IMR-90 (cell line): ENCODE data around the gene DCANP1. TPM values are rescaled to one million over a fixed set of nuclear protein-coding genes. Genes with fewer than 3 reads are reported as not detected.

Experiments
- ATAC-seq: fragments of 200-7000 bp; cut with Tn5 transposase; 2 replicates; pipeline ENCODE4 v1.9.1; 2020; ENCODE audit warnings: low read depth, mild to moderate bottlenecking, moderate library complexity
- BruUV-seq: library from RNA; stranded (reverse); fragments of 400-500 nt; replicated peaks from 2 replicates; lab custom pipeline; 2021; lab: Mats Ljungman, UMichigan
- CTCF ChIA-PET: fragments of 300-600 bp; formaldehyde crosslinking; extraction: SDS; loops from one replicate; lab custom pipeline; 2021; ENCODE audit warnings: antibody characterized with exemption; lab: Yijun Ruan, JAX
- POLR2A ChIA-PET: fragments of 300-600 bp; sonication (Branson Sonifier 250); formaldehyde crosslinking; loops from one replicate; lab custom pipeline; 2022; ENCODE audit warnings: antibody characterized with exemption; ENCODE audit not compliant: unreplicated experiment; lab: Charles Lee
- DNase-seq: peaks from one replicate; pipeline ENCODE4 v3.0.0; 2013
- H2AFZ ChIP-seq: replicated peaks from 2 replicates; pipeline ENCODE3; 2013; ENCODE audit warnings: low read length, mild to moderate bottlenecking; ENCODE audit not compliant: poor library complexity
- H2AK5ac ChIP-seq: 2 replicates; pipeline ENCODE4 v1.6.1; 2013; ENCODE audit warnings: low read depth, low read length, inconsistent platforms
- H2AK9ac ChIP-seq: replicated peaks from 2 replicates; pipeline ENCODE3; 2013; ENCODE audit warnings: mild to moderate bottlenecking, low read depth, low read length, moderate library complexity; ENCODE audit not compliant: poor library complexity
- H2BK120ac ChIP-seq: 2 replicates; pipeline ENCODE4 v1.6.1; 2013; ENCODE audit warnings: low read depth, low read length, inconsistent platforms
- H2BK15ac ChIP-seq: 3 replicates; pipeline ENCODE4 v1.6.1; 2013; ENCODE audit warnings: low read depth, low read length, inconsistent platforms
- H2BK20ac ChIP-seq: 2 replicates; pipeline ENCODE4 v1.6.1; 2013; ENCODE audit warnings: low read depth, mild to moderate bottlenecking, inconsistent platforms, low read length, moderate library complexity
- H2BK5ac ChIP-seq: 2 replicates; pipeline ENCODE4 v1.6.1; 2013; ENCODE audit warnings: mild to moderate bottlenecking, low read depth, low read length, inconsistent platforms; ENCODE audit not compliant: poor library complexity, severe bottlenecking
- H3K14ac ChIP-seq: replicated peaks from 2 replicates; pipeline ENCODE4 v1.6.1; 2013; ENCODE audit warnings: low read depth, low read length, inconsistent platforms
- H3K18ac ChIP-seq: 2 replicates; pipeline ENCODE4 v1.6.1; 2013; ENCODE audit warnings: low read depth, low read length, control low read depth
- H3K23ac ChIP-seq: 2 replicates; pipeline ENCODE4 v1.6.1; 2013; ENCODE audit warnings: low read depth, low read length, inconsistent platforms
- H3K27ac ChIP-seq: 2 replicates; pipeline ENCODE4 v1.5.1; 2013; ENCODE audit warnings: mild to moderate bottlenecking, control low read depth, low read length; ENCODE audit not compliant: insufficient read depth
- H3K27me3 ChIP-seq: 2 replicates; pipeline ENCODE4 v1.6.1; 2013; ENCODE audit warnings: low read length; ENCODE audit not compliant: control insufficient read depth, insufficient read depth
- H3K36me3 ChIP-seq: 2 replicates; pipeline ENCODE4 v1.6.1; 2013; ENCODE audit warnings: low read length, mixed read lengths; ENCODE audit not compliant: control insufficient read depth, insufficient read depth
- H3K4ac ChIP-seq: 2 replicates; pipeline ENCODE4 v1.6.1; 2013; ENCODE audit warnings: low read depth, low read length, inconsistent platforms
- H3K4me1 ChIP-seq: 2 replicates; pipeline ENCODE4 v1.6.1; 2013; ENCODE audit warnings: low read length, mixed read lengths; ENCODE audit not compliant: control insufficient read depth, insufficient read depth
- H3K4me2 ChIP-seq: 2 replicates; pipeline ENCODE4 v1.6.1; 2013; ENCODE audit warnings: low read depth, mild to moderate bottlenecking, control low read depth, low read length, moderate library complexity
- H3K4me3 ChIP-seq: 2 replicates; pipeline ENCODE4 v1.5.1; 2013; ENCODE audit warnings: low read depth, mild to moderate bottlenecking, control low read depth, low read length, moderate library complexity; ENCODE audit not compliant: insufficient read depth
- H3K56ac ChIP-seq: 2 replicates; pipeline ENCODE4 v1.6.1; 2013; ENCODE audit warnings: low read length, inconsistent platforms; ENCODE audit not compliant: insufficient read depth; ENCODE audit errors: extremely low read depth
- H3K79me1 ChIP-seq, 2 experiments: 2 replicates each; pipeline ENCODE4 v1.6.1; 2013; ENCODE audit warnings: low read length in 2 of 2, inconsistent platforms in 1 of 2, low read depth in 1 of 2
- H3K9ac ChIP-seq: 2 replicates; pipeline ENCODE4 v1.6.1; 2013; ENCODE audit warnings: low read depth, low read length, control low read depth
- H3K9me1 ChIP-seq: 2 replicates; pipeline ENCODE4 v1.6.1; 2013; ENCODE audit warnings: low read length, inconsistent platforms; ENCODE audit not compliant: insufficient read depth
- H3K9me3 ChIP-seq: 2 replicates; pipeline ENCODE4 v1.6.1; 2013; ENCODE audit warnings: low read length; ENCODE audit not compliant: control insufficient read depth, insufficient read depth
- H4K20me1 ChIP-seq: 2 replicates; pipeline ENCODE4 v1.6.1; 2013; ENCODE audit warnings: low read length, inconsistent platforms; ENCODE audit not compliant: insufficient read depth
- H4K5ac ChIP-seq: 2 replicates; pipeline ENCODE4 v1.6.1; 2013; ENCODE audit warnings: mild to moderate bottlenecking, low read depth, low read length, control low read depth
- H4K8ac ChIP-seq, 2 experiments: 2 replicates each; pipeline ENCODE4 v1.6.1; 2013; ENCODE audit warnings: low read depth in 2 of 2, low read length in 2 of 2, control low read depth in 1 of 2, inconsistent platforms in 1 of 2
- H4K91ac ChIP-seq: 2 replicates; pipeline ENCODE4 v1.6.1; 2013; ENCODE audit warnings: low read depth, low read length, inconsistent platforms; ENCODE audit not compliant: insufficient read depth
- BHLHE40 ChIP-seq: fragments of 150-350 bp; IDR thresholded peaks from 2 replicates; pipeline ENCODE4 v1.6.1; 2016; ENCODE audit warnings: mild to moderate bottlenecking, low read depth, low read length
- CEBPB ChIP-seq: IDR thresholded peaks from 2 replicates; pipeline ENCODE4 v1.6.1; 2012; ENCODE audit warnings: low read depth, low read length, improper control_type of control experiment
- CHD1 ChIP-seq: IDR thresholded peaks from 2 replicates; pipeline ENCODE4 v1.6.1; 2012; ENCODE audit warnings: low read depth, low read length, improper control_type of control experiment
- CTCF ChIP-seq: conservative IDR thresholded peaks from 2 replicates; pipeline ENCODE4 v1.5.1; 2012; ENCODE audit warnings: mild to moderate bottlenecking, low read depth, low read length, improper control_type of control experiment
- ELK1 ChIP-seq: fragments of 150-350 bp; IDR thresholded peaks from 2 replicates; pipeline ENCODE4 v1.6.1; 2016; ENCODE audit warnings: low read depth, mild to moderate bottlenecking, low read length, moderate library complexity, borderline replicate concordance
- FOS ChIP-seq: fragments of 150-350 bp; IDR thresholded peaks from 2 replicates; pipeline ENCODE4 v1.6.1; 2016; ENCODE audit warnings: low read depth, low read length
- MAFK ChIP-seq: IDR thresholded peaks from 2 replicates; pipeline ENCODE4 v1.6.1; 2012; ENCODE audit warnings: low read depth, low read length, improper control_type of control experiment
- MAZ ChIP-seq: IDR thresholded peaks from 2 replicates; pipeline ENCODE4 v1.6.1; 2012; ENCODE audit warnings: low read depth, mild to moderate bottlenecking, low read length, improper control_type of control experiment, moderate library complexity, borderline replicate concordance
- MXI1 ChIP-seq: IDR thresholded peaks from 2 replicates; pipeline ENCODE4 v1.6.1; 2012; ENCODE audit warnings: low read depth, mild to moderate bottlenecking, low read length, moderate library complexity, borderline replicate concordance
- NFE2L2 ChIP-seq: fragments of 150-350 bp; IDR thresholded peaks from 2 replicates; pipeline ENCODE4 v1.6.1; 2016; ENCODE audit warnings: low read depth, mild to moderate bottlenecking, low read length
- POLR2A ChIP-seq: IDR thresholded peaks from 2 replicates; pipeline ENCODE4 v1.6.1; 2012; ENCODE audit warnings: mild to moderate bottlenecking, low read depth, low read length
- RAD21 ChIP-seq: IDR thresholded peaks from 2 replicates; pipeline ENCODE4 v1.6.1; 2012; ENCODE audit warnings: low read length, improper control_type of control experiment
- RCOR1 ChIP-seq: IDR thresholded peaks from 2 replicates; pipeline ENCODE4 v1.6.1; 2012; ENCODE audit warnings: mild to moderate bottlenecking, low read length, improper control_type of control experiment; ENCODE audit not compliant: insufficient replicate concordance
- RFX5 ChIP-seq: IDR thresholded peaks from 2 replicates; pipeline ENCODE4 v1.8.0; 2012; ENCODE audit warnings: low read depth, mild to moderate bottlenecking, low read length, moderate library complexity
- SMC3 ChIP-seq: fragments of 150-350 bp; IDR thresholded peaks from 2 replicates; pipeline ENCODE4 v1.6.1; 2016; ENCODE audit warnings: low read depth, mild to moderate bottlenecking, antibody characterized with exemption, low read length, moderate library complexity
- dilution Hi-C: fragments of 300-500 bp; cut with HindIII; formaldehyde crosslinking; loops from one replicate; pipeline ENCODE4 v1.14.3; 2018; ENCODE audit warnings: low sequenced_read_pairs; ENCODE audit not compliant: unreplicated experiment
- in situ Hi-C: fragments of 300-500 bp; cut with MboI; formaldehyde crosslinking; loops from 3 replicates; pipeline ENCODE4 v1.14.3; 2019; ENCODE audit warnings: low sequenced_read_pairs, inconsistent platforms, mixed read lengths
- intact Hi-C: fragments of 100-400 bp; cut with micrococcal nuclease; formaldehyde crosslinking; loops from 2 replicates; pipeline ENCODE4 v1.10.0; 2022
- polyA plus RNA-seq, 3 experiments: library from polyadenylated mRNA; depleted of rRNA; stranded (reverse); fragments of >200 nt; gene quantifications; 2 replicates each; pipeline ENCODE4 v1.2.3, GENCODE V29; 2012; ENCODE audit warnings: low replicate concordance in 1 of 3
- total RNA-seq: library from RNA; depleted of rRNA; stranded (reverse); fragments of >200 nt; gene quantifications from 2 replicates; pipeline ENCODE4 v1.2.3, GENCODE V29; 2012

Gene DCANP1
- total and polyA plus RNA-seq, 2 of the 4 experiments (the other 2 are of a cell fraction), result not detected

- Histone ChIP-seq H2AK9ac (no peak overlapping the region), H4K8ac (no peak overlapping the region), H3K14ac (no peak overlapping the region), H2AFZ (no peak overlapping the region), H2BK5ac (no peak overlapping the region), H4K91ac (no peak overlapping the region), H3K4ac (no peak overlapping the region), H4K5ac (no peak overlapping the region), H3K4me3 (no peak overlapping the region), H3K4me2 (no peak overlapping the region), H3K9ac (no peak overlapping the region), H4K20me1 (no peaks in the 10 kb centered on the region), H3K79me1 (no peaks in the 10 kb centered on the region), H2AK5ac (no peak overlapping the region), H3K56ac (no peak overlapping the region), H2BK120ac (no peak overlapping the region), H3K36me3 (no peaks in the 10 kb centered on the region), H3K27ac (no peak overlapping the region), H3K9me1 (no peaks in the 10 kb centered on the region), H2BK20ac (no peak overlapping the region), H3K27me3 (peaks cover 9% of the 10 kb centered on the region), H3K23ac (no peak overlapping the region), H2BK15ac (no peak overlapping the region), H3K9me3 (peaks cover 2% of the 10 kb centered on the region), H3K18ac (no peak overlapping the region), H3K4me1 (no peaks in the 10 kb centered on the region)
- in situ Hi-C loops (no loop called here), intact Hi-C loops (no loop called here), dilution Hi-C loops (no loop called here)
- BruUV-seq, result no TSS peak
- POLR2A ChIA-PET, result no interaction called here
- ATAC-seq, result no peak
- TF ChIP-seq CHD1 (no peak), MXI1 (no peak), POLR2A (no peak), SMC3 (no peak), ELK1 (no peak), RAD21 (no peak), BHLHE40 (no peak), RFX5 (no peak), CEBPB (no peak), MAZ (no peak), FOS (no peak), CTCF (no peak), MAFK (no peak), RCOR1 (no peak), NFE2L2 (no peak)
- CTCF ChIA-PET, result interaction anchor here (0.7 kb wide), 1 partner anchor 78 kb away, joined by 3 read pairs; no protein-coding TSS in a partner anchor
- DNase-seq, result no peak
Measured at GRCh38 chr5:135422419-135422818, 24.7 kb downstream of the DCANP1 start.
